Measurements from ENCODE around the gene GLT1D1. TPM values are rescaled to one million over a fixed set of nuclear protein-coding genes. Genes with fewer than 3 reads are reported as not detected.

GLT1D1 gene
- total RNA-seq, 4 donors from 2014 or later: not detected

DNA sequence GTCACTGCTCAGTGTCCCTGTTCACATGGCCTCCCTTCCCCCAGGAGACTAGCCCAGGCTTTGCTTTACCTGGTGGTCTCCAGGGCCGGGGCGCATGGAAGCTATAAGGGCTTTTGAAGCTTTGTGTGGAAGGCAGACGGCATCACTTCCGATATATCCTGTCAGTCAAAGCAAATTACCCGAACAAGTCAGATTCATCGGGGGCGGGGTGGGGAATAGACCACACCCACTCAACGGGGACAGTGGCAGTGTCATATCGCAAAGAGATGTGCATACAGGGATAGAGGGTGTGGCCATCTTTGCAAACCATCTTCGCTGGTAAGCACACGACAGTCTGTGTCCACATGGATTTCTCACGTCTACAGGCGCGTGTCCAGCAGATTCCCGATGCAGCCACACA is 127.3 kb downstream of the GLT1D1 start:
- TF ChIP-seq EP300 (IDR thresholded peaks at IDR 0.05; ENCODE audit: low read depth): no peak
- TF ChIP-seq CTCF (IDR thresholded peaks at IDR 0.05): no peak
- no peak for TF ChIP-seq POLR2AphosphoS5 (IDR thresholded peaks at IDR 0.05)
- no peak for TF ChIP-seq POLR2A (IDR thresholded peaks at IDR 0.05)
- Histone ChIP-seq H3K4me1 (no peaks in the 10 kb centered on the region), H3K27ac (no peak overlapping the region), H3K36me3 (no peaks in the 10 kb centered on the region), H3K9me3 (no peaks in the 10 kb centered on the region), H3K27me3 (peaks cover 9% of the 10 kb centered on the region), H3K4me3 (no peak overlapping the region)
- 43 to 89% methylated on average over 3 to 15 of the region's 15 CpGs for WGBS, 2 donors (ENCODE audit: low coverage in 1 of 2)
- no peak for DNase-seq
- in situ Hi-C loops (cut with MboI; ENCODE audit: low pct_ligation_motif_present in 1 of 4, low pct_unique_long_range_greater_than_20kb in 1 of 4, low sequenced_read_pairs in 3 of 4) (loop anchor here in 1 of 4 donors (25.0 kb wide), 1 partner anchor 932 kb away; the partner anchor contains the start of gene TMEM132D), intact Hi-C loops (cut with DNase I; ENCODE audit: low total_unique reads) (no loop called here)

GRCh38 chr12:128981971-128982533 is 128.8 kb downstream of the GLT1D1 start:
- intact Hi-C loops (cut with DNase I; ENCODE audit: low total_unique reads) (no loop called here), in situ Hi-C loops (cut with MboI; ENCODE audit: low pct_ligation_motif_present in 1 of 4, low pct_unique_long_range_greater_than_20kb in 1 of 4, low sequenced_read_pairs in 3 of 4) (loop anchor here in 1 of 4 donors (25.0 kb wide), 1 partner anchor 930 kb away; the partner anchor contains the start of gene TMEM132D)
- TF ChIP-seq POLR2AphosphoS5 (IDR thresholded peaks at IDR 0.05): no peak
- TF ChIP-seq EP300 (IDR thresholded peaks at IDR 0.05; ENCODE audit: low read depth): no peak
- no peak for TF ChIP-seq CTCF (IDR thresholded peaks at IDR 0.05)
- no peak for TF ChIP-seq POLR2A (IDR thresholded peaks at IDR 0.05)
- no peak overlapping the region for H3K27ac ChIP-seq
- WGBS, 2 donors (ENCODE audit: low coverage in 1 of 2): 45 to 59% methylated on average over 3 to 8 of the region's 8 CpGs
- peaks cover 6% of the 10 kb centered on the region for H3K27me3 ChIP-seq
- no peaks in the 10 kb centered on the region for H3K9me3 ChIP-seq
- no peaks in the 10 kb centered on the region for H3K36me3 ChIP-seq
- DNase-seq: no peak
- no peaks in the 10 kb centered on the region for H3K4me1 ChIP-seq
- H3K4me3 ChIP-seq: no peak overlapping the region

DNA sequence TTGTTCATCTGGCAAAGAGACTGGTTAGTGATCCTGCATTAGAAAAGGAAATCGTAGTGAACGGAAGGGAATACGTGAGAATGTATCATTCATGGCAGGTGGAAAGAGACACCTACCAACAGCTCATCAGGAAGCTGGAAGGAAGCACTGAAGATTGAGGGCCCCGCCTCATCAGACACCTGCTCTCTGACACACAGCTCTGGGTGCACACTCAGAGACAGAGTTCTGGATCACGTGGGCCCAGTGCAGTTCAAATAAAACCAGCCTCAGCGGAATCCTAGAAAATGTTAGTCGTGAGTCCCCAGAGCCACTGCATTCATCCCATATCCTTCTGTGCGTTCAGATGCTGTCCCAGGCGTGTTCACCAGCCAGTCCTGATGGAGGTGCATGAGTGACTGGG is 129.7 kb downstream of the GLT1D1 start:
- Histone ChIP-seq H3K4me1 (no peaks in the 10 kb centered on the region), H3K36me3 (no peaks in the 10 kb centered on the region), H3K4me3 (no peak overlapping the region), H3K27me3 (peaks cover 6% of the 10 kb centered on the region), H3K27ac (no peak overlapping the region), H3K9me3 (no peaks in the 10 kb centered on the region)
- DNase-seq: no peak
- 50 to 70% methylated on average over 1 to 9 of the region's 9 CpGs for WGBS, 2 donors (ENCODE audit: low coverage in 1 of 2)
- intact Hi-C loops (cut with DNase I; ENCODE audit: low total_unique reads) (no loop called here), in situ Hi-C loops (cut with MboI; ENCODE audit: low pct_ligation_motif_present in 1 of 4, low pct_unique_long_range_greater_than_20kb in 1 of 4, low sequenced_read_pairs in 3 of 4) (loop anchor here in 1 of 4 donors (25.0 kb wide), 1 partner anchor 929 kb away; the partner anchor contains the start of gene TMEM132D)
- TF ChIP-seq POLR2AphosphoS5 (IDR thresholded peaks at IDR 0.05): no peak
- TF ChIP-seq POLR2A (IDR thresholded peaks at IDR 0.05): no peak
- no peak for TF ChIP-seq EP300 (IDR thresholded peaks at IDR 0.05; ENCODE audit: low read depth)
- no peak for TF ChIP-seq CTCF (IDR thresholded peaks at IDR 0.05)

DNA sequence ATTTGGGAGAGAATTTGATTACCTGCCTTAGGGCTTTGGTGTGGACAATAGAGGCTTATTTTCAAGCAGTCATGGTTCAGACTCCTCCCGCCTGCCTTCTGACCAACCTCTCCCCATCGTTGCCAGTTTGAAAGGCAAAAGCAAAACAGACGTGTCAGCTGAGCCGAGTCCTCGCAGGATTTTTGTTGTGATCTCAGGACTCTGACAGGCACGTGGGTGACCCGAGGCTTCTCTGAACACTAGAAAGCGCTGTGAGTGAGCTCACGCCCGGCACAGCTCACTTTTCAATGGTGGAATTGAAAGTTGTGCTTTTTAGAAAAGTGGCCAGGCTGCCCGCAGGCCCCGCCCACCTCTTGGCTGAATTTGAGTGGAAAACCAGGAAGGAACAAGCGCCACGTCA is 130.1 kb downstream of the GLT1D1 start:
- intact Hi-C loops (cut with DNase I; ENCODE audit: low total_unique reads): no loop called here
- Histone ChIP-seq H3K4me3 (no peak overlapping the region), H3K27me3 (peaks cover 6% of the 10 kb centered on the region), H3K36me3 (no peaks in the 10 kb centered on the region), H3K4me1 (no peaks in the 10 kb centered on the region), H3K9me3 (no peaks in the 10 kb centered on the region), H3K27ac (no peak overlapping the region)
- no peak for DNase-seq
- in situ Hi-C loops (cut with MboI; ENCODE audit: low pct_ligation_motif_present in 1 of 4, low pct_unique_long_range_greater_than_20kb in 1 of 4, low sequenced_read_pairs in 3 of 4): loop anchor here in 1 of 4 donors (25.0 kb wide), 1 partner anchor 929 kb away; the partner anchor contains the start of gene TMEM132D
- TF ChIP-seq POLR2AphosphoS5 (IDR thresholded peaks at IDR 0.05) (no peak), CTCF (IDR thresholded peaks at IDR 0.05) (no peak), POLR2A (IDR thresholded peaks at IDR 0.05) (no peak), EP300 (IDR thresholded peaks at IDR 0.05; ENCODE audit: low read depth) (no peak)
- 72% methylated on average over 14 of the region's 14 CpGs; no CpG with 5 or more reads in 1 of the 2 donors for WGBS, 2 donors (ENCODE audit: low coverage in 1 of 2)

Data from transverse colon (tissue), 4 donors.